Activated CD8-positive, alpha-beta memory T cell treated with anti-CD3 and anti-CD28 coated beads, Interleukin-2, amount 50 U/mL, for 1 hour (primary cell): ENCODE results near the gene TMEM150C.
"Not testable (repeated sequence)": the region's sequence is repeated elsewhere in the genome, so short reads cannot be mapped to it uniquely, and the experiment has no call there.

Source experiments
- DNase-seq: peaks from one replicate; pipeline ENCODE4 v3.0.0-alpha.2; 2020; ENCODE audit errors: extremely low read depth

The TMEM150C gene

DNA sequence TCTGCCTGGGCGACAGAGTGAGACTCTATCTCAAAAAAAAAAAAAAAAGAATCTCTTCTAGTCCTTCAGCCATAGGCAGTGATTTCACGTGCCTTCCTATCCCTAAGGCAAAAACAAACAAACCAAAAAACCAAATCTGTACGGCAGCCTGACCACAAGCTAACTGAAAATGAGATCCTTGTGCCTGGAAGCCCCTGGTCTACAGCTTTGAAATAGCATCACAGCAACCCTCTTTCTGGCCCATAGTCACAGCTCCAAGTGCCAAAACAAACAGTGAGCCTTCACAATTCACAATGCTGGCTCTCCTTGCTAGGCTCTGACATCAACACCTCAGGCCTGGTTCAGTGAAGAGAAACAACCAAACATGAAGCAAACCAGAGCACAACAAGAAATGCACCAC lies 46.1 kb downstream of the TMEM150C start:
- DNase-seq: no peak

DNA sequence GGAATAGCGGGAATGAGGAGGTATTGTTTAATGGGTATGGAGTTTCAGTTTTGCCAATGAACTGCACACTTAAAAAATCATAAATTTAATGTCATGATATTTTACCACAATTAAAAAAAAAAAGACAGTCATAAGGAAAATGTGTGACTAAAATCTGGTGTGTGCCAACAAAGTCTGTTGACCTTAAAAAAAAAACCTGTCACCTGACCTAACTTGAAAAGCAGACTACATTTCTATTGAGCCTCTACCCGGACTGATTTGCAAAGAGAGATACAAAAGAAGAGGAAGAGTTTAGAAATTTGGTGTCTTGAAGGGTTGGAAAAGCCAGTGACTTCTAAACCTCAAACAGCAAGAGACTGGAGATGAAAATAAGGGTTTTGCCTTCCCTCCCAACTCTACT lies 48.4 kb downstream of the TMEM150C start:
- DNase-seq: no peak

DNA sequence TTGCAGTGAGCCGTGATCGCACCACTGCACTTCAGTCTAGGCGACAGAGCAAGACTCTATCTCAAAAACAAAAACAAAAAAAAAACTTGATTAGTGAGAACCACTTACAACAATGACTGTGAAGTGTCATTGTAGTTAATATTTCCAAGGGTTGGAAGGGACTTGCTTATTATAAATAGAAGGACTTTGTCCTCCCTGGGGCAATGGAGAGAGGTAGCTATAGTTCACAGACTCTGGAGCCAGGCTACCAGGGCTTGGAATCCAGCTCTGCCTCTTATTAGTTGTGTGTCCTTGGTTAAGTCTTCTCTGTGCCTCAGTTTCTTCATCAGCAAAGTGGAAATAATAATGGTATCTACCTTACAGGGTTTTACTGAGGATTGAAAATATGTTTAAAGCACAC lies 51.6 kb downstream of the TMEM150C start:
- DNase-seq: no peak

DNA sequence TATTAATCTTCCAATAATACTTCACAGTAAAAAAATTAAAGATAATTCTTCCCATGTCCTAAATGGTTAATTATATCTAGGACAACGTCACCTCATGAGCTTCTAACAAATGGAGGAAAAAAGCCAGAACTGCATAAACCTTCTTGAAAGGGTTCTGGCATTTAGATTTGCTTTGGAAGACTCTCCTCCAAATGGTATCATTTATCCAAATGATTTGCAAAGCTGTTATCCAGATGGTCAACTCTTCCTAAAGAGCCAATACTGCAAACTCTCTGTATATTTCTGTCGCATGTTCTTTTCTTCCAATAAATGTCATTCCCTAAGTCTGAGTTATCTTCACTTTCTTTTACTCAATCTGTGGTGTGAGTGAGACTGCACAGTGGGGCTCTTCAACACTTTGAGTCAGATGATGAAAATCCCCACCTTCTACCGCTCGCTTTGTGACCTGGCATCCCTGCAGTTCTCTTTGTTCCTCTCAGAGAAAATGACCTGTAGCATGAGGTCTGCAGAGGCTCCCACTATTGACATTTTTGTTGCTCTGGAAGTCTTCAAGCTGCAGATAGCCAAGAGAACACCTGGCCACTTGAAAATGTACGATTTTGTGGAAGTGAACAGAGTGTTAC lies 52.9 kb downstream of the TMEM150C start:
- DNase-seq: no peak

DNA sequence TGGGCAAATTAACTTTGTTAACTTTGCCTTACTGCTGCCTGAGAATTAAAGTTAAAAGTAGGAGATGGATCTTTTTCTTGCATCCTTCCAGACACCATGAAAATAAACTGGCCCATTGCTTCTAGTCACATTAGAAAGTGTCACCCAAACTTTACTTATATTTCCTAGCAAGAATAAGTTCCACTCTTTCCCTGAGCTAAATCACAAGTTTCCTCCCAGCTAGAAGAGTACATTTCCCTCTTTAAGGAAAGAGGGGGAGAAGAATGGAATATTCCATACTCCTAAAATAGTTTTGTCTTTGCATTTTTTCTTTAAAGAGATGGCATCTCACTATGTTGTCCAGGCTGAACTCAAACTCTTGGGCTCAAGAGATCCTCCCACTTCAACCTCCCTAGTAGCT lies 53.8 kb downstream of the TMEM150C start:
- no peak for DNase-seq

DNA sequence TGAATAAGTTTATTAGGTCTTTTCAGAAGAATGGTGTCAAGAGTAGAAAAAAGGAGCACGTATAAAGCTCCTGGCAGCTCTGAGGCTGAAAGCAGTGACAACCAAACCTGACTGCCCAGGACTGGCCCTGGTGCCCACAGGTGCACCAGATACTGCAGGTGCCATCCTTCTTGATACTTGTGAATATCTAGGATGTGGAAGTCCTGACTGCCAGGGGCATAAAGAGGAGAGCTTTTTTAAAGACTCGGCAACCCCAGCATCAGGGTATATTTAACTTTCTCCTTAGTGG lies 60.7 kb downstream of the TMEM150C start:
- DNase-seq: no peak

DNA sequence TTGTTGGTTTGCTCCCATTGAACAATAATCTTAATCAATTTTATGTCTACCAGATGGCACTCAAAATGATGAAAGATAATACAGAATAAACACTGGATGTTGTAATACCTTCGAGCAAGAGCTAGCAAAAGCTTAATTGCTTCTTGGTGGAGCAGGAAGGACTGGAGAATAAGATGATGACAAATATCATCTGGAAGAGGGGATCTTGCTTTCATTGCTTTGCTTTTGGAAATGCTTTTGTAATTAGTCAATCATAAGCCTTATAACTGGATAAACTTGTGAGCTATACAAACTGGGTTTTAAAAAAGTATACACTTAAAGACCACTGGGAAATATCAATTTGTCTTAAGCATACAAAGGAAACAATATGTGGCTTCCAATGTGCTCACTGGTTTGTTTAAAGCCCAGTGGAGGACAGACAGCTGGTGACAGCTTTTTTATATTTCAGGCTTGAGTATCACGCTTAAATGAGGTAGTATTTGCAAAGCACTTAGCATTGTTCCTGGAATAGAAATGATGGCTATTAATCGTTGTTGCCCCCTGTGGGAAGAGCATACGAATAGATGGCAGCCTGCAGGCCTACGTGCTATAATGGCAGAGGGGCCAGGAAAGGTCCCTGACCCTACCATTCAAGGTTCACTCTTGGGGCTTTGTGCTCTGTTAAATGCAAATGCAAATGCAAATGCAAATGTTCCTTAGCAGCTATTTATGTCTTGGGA lies 61.2 kb downstream of the TMEM150C start:
- DNase-seq: no peak

DNA sequence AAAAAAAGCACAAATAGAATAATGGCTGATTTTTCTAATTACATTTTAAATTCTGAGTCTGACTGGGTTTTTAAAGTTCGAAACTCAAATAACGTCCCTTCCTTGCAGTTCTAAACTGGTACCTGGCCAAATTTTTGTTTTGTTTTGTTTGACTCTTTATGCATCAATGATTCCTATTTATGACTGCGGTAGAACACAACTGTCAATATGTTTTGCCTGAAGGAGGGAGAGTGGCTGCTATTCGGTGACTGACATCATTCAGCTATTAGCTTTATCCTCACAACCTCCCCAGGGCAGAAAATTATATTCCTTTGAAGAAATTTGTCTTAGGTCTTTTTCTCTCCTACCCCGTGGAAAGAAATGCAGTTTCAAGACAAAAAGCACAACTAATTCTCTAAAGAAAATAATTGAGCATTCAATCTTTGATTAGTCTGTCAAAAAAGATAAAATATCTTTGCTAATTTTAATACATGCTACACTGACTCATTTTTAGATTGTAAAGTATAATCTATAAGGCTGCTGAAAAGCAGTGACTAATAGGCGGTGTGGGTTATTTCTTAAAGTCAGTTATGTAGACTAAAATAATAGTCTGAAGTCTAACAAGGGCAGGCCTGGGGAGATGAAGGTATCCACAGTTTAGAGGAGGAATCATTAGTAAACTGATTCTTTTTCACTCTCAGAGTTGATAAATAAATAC lies 61.9 kb downstream of the TMEM150C start:
- DNase-seq: no peak

DNA sequence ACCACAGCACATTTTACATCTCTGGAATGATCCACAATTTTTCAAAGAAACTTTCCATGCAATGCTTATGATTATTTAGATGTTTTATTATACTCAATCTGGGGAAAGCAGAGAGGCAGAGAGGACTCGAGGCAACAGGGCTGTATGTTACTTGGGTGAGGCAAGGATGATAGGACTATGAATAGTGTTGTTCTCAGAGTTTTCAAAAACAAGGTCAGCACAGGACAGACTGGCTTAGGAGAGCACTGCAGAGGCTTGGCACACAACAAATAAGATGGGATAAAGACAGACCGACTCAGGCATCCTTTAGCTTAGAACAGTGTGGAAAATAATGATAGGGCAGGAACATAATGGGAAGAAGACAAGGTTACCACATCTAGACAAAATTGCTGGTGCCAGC lies 65.4 kb downstream of the TMEM150C start:
- no peak for DNase-seq

DNA sequence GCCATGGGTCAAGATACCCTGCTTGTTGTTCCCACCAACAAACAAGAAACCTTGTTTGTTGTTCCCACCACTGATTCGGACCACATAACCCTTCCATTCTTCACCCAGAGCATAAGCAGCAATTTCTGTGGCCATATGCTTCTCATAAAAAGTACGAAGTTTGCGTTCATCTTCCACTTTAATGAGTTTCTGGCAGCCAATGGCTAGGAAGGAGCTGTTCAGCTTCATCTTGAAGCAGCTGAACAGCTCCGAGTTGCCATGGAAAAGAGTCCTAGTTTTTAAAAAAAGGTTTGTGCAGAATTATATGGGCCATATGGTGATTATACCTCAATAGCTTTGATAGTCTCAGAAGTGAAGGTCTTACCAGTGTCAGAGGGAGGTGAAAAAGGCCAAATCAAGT lies 66.1 kb downstream of the TMEM150C start:
- DNase-seq: no peak

DNA sequence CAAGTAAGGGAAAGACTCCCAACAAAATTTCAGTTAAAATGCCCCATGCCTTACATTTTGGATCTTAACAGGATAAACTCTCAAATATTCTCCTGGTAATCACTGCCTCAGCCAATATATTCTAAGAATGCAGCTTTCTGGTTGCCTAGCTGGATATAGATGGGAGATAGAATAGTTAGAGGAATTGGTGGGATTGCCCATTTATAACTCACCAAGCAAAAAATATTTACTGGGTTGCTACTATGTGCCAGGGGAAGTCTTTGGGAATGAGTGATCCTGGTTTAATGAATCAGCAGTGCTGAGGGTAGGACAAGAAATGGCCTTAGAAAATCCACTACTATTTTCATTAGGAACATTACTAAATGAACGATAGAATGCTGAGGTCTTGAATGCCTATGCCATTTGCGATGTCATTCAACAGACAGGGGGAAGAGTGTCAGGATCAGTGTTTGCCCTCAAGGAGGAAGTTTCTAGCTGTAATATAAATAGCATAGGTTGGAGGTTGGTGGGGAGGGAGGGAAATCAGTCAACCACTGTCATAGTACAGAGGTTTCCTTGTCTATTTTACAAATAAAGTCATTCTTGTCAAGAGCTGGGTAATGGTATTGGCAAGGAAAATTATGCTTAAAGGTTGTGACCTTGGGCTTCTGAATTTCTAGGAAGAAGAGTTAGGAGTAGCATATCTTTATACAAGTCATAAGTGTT lies 67.9 kb downstream of the TMEM150C start:
- DNase-seq: no peak

DNA sequence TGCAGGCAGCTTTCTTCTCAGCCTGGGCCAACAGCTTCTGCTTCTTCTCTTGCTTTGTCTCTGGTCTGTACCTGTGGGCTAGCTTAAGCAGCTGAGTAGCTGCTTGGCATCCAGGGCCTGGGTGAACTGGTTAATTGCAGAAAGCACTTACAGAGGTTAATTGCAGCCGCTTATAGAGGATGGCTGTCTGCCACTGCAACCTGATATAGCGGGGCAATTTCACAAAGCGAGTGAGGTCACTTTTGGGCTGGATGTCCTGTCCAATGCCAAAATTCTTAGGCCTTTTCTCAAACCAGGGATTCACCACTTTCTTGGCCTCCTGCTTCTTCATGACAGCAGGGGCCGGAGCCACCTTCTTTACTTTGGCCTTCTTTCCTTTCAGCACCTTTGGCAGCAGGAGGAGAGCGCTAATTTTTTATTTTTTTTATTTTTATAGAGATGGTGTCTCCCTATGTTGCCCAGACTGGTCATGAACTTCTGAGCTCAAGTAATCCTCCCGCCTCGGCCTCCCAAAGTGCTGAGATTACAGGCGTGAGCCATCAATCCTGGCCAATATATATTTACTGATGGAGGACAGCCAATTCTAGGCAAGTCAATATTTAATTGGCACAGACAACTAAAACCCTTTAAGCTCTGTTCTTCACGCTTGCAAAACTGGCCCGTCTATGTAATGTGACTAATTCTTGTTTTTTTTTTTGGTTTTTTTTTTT lies 70.4 kb downstream of the TMEM150C start:
- no peak for DNase-seq

DNA sequence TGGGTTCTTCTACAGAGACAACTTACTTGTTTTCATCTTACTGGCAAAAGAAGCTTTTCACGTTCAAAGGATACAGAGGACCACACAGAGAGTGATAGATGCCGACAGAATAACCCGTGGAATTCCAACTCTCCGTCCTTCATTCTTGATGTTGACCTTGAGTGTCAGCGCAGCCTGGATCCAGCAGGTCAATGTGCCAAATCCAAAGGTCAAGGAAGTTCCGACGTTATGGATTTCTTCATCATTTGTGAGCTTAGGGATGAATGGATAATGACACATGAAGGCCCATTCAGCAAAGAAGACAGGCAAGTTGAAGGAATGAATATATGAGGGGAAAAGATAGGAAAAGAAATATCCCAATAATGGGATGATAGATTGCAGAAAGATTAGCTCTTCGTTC lies 71.8 kb downstream of the TMEM150C start:
- no peak for DNase-seq

DNA sequence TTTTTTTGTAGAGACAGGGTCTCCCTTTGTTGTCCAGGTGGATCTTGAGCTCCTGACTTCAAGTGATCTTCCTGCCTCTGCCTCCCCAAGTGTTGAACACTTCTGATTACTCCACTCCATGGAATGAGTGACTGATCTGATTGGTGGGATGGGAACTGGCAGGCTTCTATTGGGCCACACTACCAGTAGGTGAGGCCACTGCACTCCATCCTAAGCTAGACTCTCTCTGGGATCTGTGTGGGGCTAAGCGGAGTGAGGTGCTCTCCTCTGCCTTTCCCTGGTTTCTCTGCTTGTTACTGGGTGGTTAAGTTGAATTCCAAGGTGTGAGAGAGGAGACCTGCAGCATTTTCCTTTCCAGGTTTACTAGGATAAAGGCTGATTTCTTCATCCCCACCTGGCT lies 72.7 kb downstream of the TMEM150C start:
- no peak for DNase-seq

DNA sequence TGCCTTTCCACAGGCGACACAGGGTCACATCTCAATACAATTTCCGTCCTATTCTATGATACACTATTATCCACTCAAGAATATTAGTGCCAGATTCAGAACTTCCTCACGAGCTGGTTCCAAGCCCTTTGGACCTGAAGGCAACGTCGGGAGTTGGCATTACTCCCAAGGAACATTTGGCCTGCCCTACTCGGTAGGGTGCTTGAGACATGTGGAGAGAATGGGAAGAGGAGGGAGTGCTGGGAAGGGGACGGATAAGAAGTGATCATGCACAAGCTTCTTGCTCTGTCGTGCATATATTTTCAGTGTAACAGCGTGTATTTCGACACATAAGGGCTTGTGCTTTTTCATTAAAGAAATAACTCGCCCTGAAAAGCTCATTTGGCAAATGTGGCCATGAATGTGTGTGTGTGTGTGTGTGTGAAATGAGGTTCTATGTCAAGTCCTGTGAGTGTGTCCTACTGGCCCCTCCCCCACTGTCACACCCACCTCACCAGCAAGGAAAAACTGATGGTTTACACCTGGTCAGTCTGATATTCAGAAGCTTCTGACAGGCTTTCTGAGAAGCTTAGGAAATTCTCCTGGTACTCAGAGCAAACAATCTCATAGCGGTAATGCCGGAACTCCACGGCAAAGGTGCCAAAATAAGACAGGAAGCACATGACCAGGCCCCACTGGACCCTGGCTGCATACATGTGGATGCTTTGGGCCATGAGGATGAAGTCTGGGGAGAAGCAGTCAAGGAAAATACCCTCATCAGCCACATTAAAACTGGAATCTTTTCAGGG lies 76.6 kb downstream of the TMEM150C start:
- DNase-seq: no peak

DNA sequence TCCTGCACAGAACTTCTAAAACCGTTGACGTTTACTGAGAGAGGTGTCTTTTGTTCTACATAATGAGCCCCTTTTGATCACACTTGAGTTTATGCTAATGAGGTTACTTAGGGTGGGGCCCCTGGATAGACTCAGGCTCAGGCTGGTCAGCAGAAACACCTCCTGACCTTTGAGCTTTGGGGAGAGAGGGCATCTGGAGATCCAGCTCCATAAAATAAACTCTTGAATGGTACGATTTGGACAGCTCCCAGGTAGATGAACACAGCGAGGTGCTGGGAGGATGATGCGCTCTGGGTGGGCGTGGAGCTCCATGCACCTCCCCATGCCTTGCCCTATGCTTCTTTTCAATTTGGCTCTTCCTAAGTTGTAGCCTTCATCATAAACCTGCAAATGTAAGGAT lies 79.4 kb downstream of the TMEM150C start:
- no peak for DNase-seq

DNA sequence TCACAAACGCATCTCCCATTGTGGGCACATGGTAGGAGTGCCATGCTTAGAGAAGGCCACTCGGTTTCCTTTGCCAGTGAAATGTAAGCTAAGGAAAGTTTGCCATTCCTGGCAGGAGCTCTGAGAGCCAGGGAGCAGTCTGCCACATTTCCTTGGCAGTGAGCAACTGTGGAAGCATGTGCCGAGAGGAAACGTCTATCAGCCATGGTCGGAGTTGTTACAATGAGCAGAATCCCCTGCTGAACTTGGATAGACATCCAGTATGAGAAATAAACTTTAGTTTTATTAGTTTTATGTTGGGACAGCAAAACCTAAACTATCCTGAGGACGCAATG lies 80.3 kb downstream of the TMEM150C start:
- DNase-seq: no peak

DNA sequence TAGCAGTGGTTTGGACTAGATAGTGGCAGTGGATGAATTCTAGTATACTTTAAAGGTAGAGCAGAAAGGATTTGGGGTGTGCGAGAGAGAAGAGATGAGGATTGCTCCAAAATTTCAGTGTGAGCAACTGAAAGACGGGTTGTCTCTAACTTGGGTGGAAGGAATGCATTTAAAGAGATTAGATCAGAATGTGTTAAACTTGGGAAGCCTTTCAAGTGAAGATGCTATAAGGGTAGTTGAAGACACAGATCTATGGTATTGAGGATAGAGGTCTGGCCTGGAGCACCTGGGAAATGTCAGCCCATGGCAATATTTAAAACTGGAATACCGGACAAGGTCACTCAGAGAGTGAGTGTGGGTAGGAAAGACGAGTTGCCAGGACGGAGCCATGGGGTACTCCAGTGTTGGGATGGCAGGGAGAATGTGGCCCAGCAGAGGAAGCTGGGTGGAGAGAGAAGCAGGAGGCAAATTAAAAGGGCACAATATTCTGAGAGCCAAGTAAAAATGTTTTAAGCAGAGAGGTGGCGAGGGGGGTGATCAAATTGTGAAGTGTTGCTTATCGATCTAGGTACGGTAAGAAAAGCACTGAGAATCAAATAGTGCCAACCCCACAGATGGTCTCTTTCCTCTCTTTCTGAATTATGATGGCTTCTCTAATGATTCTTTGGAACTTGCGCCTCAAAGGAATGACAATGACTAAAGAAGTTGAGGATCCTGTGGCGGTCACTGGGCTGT lies 80.8 kb downstream of the TMEM150C start:
- no peak for DNase-seq

DNA sequence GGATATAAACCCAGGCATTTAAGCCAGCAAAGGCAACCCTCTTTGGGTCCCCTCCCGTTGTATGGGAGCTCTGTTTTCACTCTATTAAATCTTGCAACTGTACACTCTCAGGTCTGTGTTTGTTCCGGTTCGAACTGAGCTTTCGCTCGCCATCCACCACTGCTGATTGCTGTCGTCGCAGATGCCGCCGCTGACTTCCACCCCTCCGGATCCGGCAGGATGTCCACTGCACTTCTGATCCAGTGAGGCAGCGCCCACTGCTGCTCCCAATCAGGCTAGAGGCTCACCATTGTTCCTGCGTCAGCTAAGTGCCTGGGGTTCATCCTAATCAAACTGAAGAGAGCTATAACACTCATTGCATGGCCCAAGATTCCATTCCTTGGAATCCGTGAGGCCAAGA lies 82.2 kb downstream of the TMEM150C start:
- DNase-seq: no peak

DNA sequence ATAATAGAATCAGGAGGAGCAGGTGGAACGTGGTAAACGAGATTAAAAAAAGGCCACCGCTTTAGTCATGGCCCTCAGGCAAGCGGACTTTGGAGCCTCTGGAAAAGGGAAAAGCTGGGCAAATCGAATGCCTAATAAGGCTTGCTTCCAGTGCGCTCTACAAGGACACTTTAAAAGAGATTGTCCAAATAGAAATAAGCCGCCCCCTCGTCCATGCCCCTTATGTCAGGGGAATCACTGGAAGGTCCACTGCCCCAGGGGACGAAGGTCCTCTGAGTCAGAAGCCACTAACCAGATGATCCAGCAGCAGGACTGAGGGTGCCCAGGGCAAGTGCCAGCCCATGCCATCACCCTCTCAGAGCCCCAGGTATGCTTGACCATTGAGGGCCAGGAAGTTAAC lies 84.3 kb downstream of the TMEM150C start:
- DNase-seq: not testable (repeated sequence)

DNA sequence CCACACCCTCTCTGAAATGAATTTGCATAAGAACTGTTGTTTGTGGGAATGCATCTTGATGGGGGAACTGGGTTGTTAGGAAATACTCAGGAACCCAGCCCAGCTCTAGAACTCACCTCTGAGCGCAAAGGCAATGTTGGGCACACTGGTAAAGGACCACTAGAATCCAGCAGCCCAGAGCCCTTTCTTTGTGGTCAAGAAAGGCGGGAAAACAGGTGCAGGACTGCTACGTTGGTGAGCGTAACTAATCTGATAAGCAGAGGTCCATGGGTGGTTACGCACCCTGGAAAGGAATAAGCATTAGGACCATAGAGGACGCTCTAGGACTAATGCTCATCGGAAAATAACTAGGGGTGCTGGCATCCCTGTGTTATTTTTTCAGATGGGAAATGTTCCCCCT lies 85.9 kb downstream of the TMEM150C start:
- DNase-seq: not testable (repeated sequence)
